Keratinocyte (primary cell): ENCODE measurements around the gene SND1.

ENCODE experiments used
- CTCF ChIP-seq, 3 experiments: IDR thresholded peaks in 1 of 3; conservative IDR thresholded peaks in 1 of 3; optimal IDR thresholded peaks in 1 of 3; 2 replicates in 2 of 3; 3 replicates in 1 of 3; pipeline versions ENCODE3 to v1.5.1; 2011; ENCODE audit warnings: low read length in 3 of 3, mild to moderate bottlenecking in 3 of 3, moderate library complexity in 2 of 3, control low read depth in 1 of 3, inconsistent platforms in 1 of 3; ENCODE audit not compliant: insufficient read depth in 2 of 3; ENCODE audit errors: extremely low read depth in 1 of 3
- EZH2 ChIP-seq: IDR thresholded peaks from one replicate; pipeline ENCODE4 v1.6.1; 2012; ENCODE audit warnings: inconsistent platforms, mild to moderate bottlenecking, low read length, moderate library complexity

- no peak for TF ChIP-seq CTCF (optimal IDR thresholded peaks at IDR 0.05 in 1 of 3, IDR thresholded peaks at IDR 0.05 in 1 of 3, conservative IDR thresholded peaks at IDR 0.05 in 1 of 3; ENCODE audit: extremely low read depth in 1 of 3, insufficient read depth in 2 of 3, low read length in 3 of 3)
- TF ChIP-seq EZH2, result no peak
These were observed 124.9 kb downstream of the SND1 start for GRCh38 chr7:127776776-127777386.
